GM18867 (cell line): ENCODE measurements around the gene ABCG1.

Source experiments
- ATAC-seq: cut with Tn5 transposase; IDR thresholded peaks from one replicate; pipeline ENCODE4 v1.9.1; 2021; ENCODE audit warnings: mild to moderate bottlenecking, moderate library complexity; ENCODE audit not compliant: unreplicated experiment

Gene ABCG1

GRCh38 chr21:42343101-42343500, 124.2 kb downstream of the ABCG1 start:
- no peak for ATAC-seq

GRCh38 chr21:42343556-42343955, 124.6 kb downstream of the ABCG1 start:
- ATAC-seq = no peak

- ATAC-seq = no peak
Observed at GRCh38 chr21:42343963-42344510, 125.1 kb downstream of the ABCG1 start.

GRCh38 chr21:42344631-42345030, 125.7 kb downstream of the ABCG1 start:
- no peak for ATAC-seq

GRCh38 chr21:42346441-42346840, 127.5 kb downstream of the ABCG1 start:
- no peak for ATAC-seq
